Coronary artery (tissue), 2 donors: ENCODE results near the gene NMT1.

Experiments used
- DNase-seq: peaks from one replicate; pipeline ENCODE4 v3.0.0-alpha.2; 2017; ENCODE audit warnings: low spot score
- H3K27ac ChIP-seq, 2 donors: fragments of 200-600 bp; sonication (generic); one replicate each; pipeline ENCODE4 v1.5.1; 2016 to 2019
- H3K4me3 ChIP-seq: fragments of 200-600 bp; sonication (generic); 2 replicates; pipeline ENCODE4 v1.5.1; 2016; ENCODE audit warnings: mild to moderate bottlenecking, moderate library complexity
- CTCF ChIP-seq: fragments of 200-600 bp; sonication (generic); IDR thresholded peaks from one replicate; pipeline ENCODE4 v1.5.1; 2019; ENCODE audit warnings: antibody characterized with exemption

NMT1 gene

GRCh38 chr17:45115871-45116270 is 54.8 kb downstream of the NMT1 start:
- H3K27ac ChIP-seq, result no peak overlapping the region
- no peak overlapping the region for H3K4me3 ChIP-seq
- no peak for TF ChIP-seq CTCF
- no peak for DNase-seq

- Histone ChIP-seq H3K27ac (no peak overlapping the region), H3K4me3 (no peak overlapping the region)
- no peak for TF ChIP-seq CTCF
- DNase-seq, result no peak
Observed at GRCh38 chr17:45116434-45117016, 55.4 kb downstream of the NMT1 start.

- Histone ChIP-seq H3K4me3 (no peak overlapping the region), H3K27ac (no peak overlapping the region)
- no peak for DNase-seq
- no peak for TF ChIP-seq CTCF
Observed at GRCh38 chr17:45117334-45117733, 56.2 kb downstream of the NMT1 start.

GRCh38 chr17:45117848-45118646 is 56.9 kb downstream of the NMT1 start:
- DNase-seq, result no peak
- no peak for TF ChIP-seq CTCF
- Histone ChIP-seq H3K4me3 (no peak overlapping the region), H3K27ac (no peak overlapping the region)

- no peak for DNase-seq
- Histone ChIP-seq H3K4me3 (no peak overlapping the region), H3K27ac (no peak overlapping the region)
- TF ChIP-seq CTCF, result no peak
Observed at GRCh38 chr17:45118691-45119090, 57.6 kb downstream of the NMT1 start.

- H3K4me3 ChIP-seq, result no peak overlapping the region
- TF ChIP-seq CTCF, result no peak
- DNase-seq, result no peak
- H3K27ac ChIP-seq, result no peak overlapping the region
Observed at GRCh38 chr17:45119964-45120363, 58.8 kb downstream of the NMT1 start.

GRCh38 chr17:45120558-45120957 is 59.4 kb downstream of the NMT1 start:
- H3K4me3 ChIP-seq, result no peak overlapping the region
- TF ChIP-seq CTCF, result no peak
- no peak for DNase-seq
- no peak overlapping the region for H3K27ac ChIP-seq
